RWPE2 (cell line): ENCODE results near the gene PROSER3.

Experiments
- ATAC-seq: fragments of 200-7000 bp; cut with Tn5 transposase; 3 replicates; pipeline ENCODE4 v1.9.1; 2021; ENCODE audit warnings: low read depth
- DNase-seq: peaks from one replicate; pipeline ENCODE4 v3.0.0-alpha.2; 2020; ENCODE audit warnings: low spot score
- H3K27ac ChIP-seq: fragments of 450-650 bp; 2 replicates; pipeline ENCODE4 v1.5.1; 2017; ENCODE audit warnings: mild to moderate bottlenecking; ENCODE audit not compliant: poor library complexity, severe bottlenecking
- H3K27me3 ChIP-seq: fragments of 250-450 bp; sonication (Bioruptor Pico); 2 replicates; pipeline ENCODE4 v1.5.1; 2021; ENCODE audit warnings: mild to moderate bottlenecking, moderate library complexity; ENCODE audit not compliant: insufficient read depth, poor library complexity, severe bottlenecking
- H3K36me3 ChIP-seq: fragments of 250-450 bp; sonication (Bioruptor Pico); 2 replicates; pipeline ENCODE4 v1.5.1; 2020; ENCODE audit warnings: low read depth, mild to moderate bottlenecking, moderate library complexity
- H3K4me1 ChIP-seq: fragments of 250-450 bp; sonication (Bioruptor Pico); 2 replicates; pipeline ENCODE4 v1.5.1; 2021; ENCODE audit warnings: mild to moderate bottlenecking, moderate library complexity; ENCODE audit not compliant: insufficient read depth, poor library complexity, severe bottlenecking
- H3K4me3 ChIP-seq: fragments of 250-450 bp; sonication (Bioruptor Pico); 2 replicates; pipeline ENCODE4 v1.5.1; 2021; ENCODE audit warnings: mild to moderate bottlenecking, moderate library complexity; ENCODE audit not compliant: severe bottlenecking
- H3K9me3 ChIP-seq: fragments of 250-450 bp; sonication (Bioruptor Pico); 2 replicates; pipeline ENCODE4 v1.5.1; 2021; ENCODE audit warnings: mild to moderate bottlenecking, moderate library complexity; ENCODE audit not compliant: severe bottlenecking
- TF ChIP-seq, protein P1 (sequence below): fragments of 450-650 bp; IDR thresholded peaks from one replicate; pipeline ENCODE4 v1.5.1; 2017; ENCODE audit warnings: mild to moderate bottlenecking, moderate library complexity; ENCODE audit not compliant: poor library complexity, severe bottlenecking

The PROSER3 gene

DNA sequence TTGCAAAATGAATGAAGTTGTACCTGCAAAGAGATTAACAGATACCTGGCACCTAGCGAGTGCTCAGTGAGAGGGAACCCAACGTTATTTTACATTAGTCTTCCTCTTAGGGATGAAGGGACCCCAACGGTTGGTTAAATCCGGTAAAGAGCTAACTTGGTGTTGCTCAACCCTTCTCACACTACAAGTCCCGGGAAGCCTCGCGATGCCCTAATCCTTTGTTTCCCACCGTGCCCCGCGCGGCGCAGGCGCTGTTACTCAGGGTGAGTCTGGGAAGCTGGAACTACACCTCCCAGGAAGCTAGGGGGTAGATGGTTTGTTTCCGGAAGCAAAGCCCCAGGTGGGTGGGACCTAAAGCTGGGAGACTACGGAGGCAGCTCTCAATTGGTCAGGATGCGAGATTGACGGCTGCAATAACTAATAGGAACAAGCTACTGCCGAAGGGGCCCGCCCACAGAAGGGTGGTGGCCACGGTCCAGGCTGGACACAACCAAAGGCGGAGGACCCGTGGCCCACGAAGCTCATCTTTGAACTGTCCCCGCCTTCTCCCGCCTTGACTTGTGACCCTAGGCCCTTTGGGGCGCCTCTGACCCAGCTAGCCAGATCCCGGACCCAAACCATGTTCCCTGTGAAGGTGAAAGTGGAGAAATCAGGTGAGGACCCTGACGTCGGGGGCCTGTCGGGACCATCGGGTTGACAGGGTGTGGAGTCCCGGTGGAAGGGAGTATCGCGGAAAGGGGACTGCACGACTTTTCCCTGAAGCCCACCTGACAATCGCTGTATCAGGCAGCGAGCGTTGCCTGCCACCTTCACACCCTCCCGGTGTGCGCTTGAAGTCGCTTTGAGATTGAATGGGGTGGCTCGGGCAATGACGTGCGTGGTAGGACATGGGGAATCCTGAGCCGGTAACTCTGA lies 9.6 kb upstream of the PROSER3 start, which contains the start of gene LIN37:
LIN37 (plus strand) TSS at position 471 of the 915 bp plus-strand sequence; CDS start at position 620, 149 bp downstream.
- H3K27ac ChIP-seq, result no peak within 1 kb of the TSS
- H3K4me3 ChIP-seq, result peak within 1 kb of the TSS; percentile 72
- peak; percentile 86 for ATAC-seq
- no peaks in the 10 kb centered on the region for H3K36me3 ChIP-seq
- no peaks in the 10 kb centered on the region for H3K27me3 ChIP-seq
- peak; percentile 98 for DNase-seq
- H3K4me1 ChIP-seq, result no peaks in the 10 kb centered on the region
- no peaks in the 10 kb centered on the region for H3K9me3 ChIP-seq
- TF ChIP-seq, protein P1, sequence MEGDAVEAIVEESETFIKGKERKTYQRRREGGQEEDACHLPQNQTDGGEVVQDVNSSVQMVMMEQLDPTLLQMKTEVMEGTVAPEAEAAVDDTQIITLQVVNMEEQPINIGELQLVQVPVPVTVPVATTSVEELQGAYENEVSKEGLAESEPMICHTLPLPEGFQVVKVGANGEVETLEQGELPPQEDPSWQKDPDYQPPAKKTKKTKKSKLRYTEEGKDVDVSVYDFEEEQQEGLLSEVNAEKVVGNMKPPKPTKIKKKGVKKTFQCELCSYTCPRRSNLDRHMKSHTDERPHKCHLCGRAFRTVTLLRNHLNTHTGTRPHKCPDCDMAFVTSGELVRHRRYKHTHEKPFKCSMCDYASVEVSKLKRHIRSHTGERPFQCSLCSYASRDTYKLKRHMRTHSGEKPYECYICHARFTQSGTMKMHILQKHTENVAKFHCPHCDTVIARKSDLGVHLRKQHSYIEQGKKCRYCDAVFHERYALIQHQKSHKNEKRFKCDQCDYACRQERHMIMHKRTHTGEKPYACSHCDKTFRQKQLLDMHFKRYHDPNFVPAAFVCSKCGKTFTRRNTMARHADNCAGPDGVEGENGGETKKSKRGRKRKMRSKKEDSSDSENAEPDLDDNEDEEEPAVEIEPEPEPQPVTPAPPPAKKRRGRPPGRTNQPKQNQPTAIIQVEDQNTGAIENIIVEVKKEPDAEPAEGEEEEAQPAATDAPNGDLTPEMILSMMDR, result no peak

DNA sequence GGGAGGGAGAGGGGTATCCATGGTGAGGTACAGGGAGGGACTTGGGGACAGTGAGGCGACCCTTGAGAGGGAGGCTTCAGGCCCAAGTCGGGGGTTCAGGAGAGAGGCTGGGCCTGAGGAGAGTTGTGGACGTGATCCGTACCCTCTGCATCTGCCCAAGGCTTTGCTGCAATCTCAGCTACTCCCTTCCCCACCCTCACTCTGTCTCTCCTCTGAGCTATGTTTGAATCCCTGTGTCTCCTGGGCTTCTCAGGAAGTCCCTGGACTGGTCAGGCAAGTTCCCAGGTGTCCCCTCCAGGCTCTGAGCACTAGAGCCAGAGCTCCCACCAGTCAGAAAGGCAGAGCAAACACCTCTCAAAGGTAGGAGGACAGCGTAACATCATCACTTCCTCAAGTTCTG lies 7.8 kb upstream of the PROSER3 start:
- no peak for ATAC-seq
- Histone ChIP-seq H3K27me3 (no peaks in the 10 kb centered on the region), H3K9me3 (no peaks in the 10 kb centered on the region), H3K36me3 (no peaks in the 10 kb centered on the region), H3K4me3 (no peak overlapping the region), H3K27ac (no peak overlapping the region), H3K4me1 (no peaks in the 10 kb centered on the region)
- peak; percentile 41 for DNase-seq
- TF ChIP-seq, protein P1, result no peak

DNA sequence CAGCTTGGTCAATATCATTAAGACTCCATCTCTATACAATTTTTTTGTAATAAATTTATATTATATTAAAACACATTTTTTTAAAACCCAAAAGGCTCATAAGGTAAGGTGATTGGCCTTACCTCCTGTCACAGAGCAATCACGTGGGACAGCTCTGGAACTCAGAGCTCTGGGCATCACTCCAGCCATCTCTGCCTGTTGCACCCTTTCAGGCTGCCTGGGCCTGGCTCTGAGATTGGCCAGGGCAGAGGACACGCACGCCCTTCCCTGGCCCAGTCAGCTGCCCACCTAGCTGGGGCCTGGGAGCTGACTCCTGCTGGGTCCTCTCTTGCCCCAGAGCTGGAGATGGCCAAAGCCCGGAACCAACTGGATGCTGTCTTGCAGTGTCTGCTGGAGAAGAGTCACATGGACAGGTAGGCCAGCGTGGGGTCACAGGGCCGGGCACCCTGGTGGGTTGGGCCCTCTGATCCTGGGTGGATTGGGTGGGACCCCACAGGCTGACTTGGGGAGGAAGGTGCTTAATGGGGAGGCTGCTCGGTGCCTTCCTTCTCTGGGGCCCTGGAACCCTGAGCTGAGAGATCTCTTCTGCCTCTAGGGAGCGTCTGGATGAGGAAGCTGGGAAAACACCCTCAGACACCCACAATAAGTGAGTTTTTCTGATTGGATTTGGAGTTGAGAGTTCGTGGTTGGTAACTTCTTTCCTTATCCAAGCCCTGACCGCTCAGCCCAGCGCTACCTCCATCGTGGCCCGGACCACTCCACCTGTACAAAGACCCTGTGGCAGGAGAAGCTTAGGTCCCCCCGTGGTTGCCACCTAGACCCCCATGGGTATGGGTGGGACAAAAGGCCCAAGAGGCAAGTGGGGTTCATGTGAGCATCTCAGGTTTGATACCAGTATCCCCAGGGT lies 5.9 kb upstream of the PROSER3 start:
- peak; percentile 55 for DNase-seq
- Histone ChIP-seq H3K4me1 (no peaks in the 10 kb centered on the region), H3K9me3 (no peaks in the 10 kb centered on the region), H3K27me3 (no peaks in the 10 kb centered on the region), H3K36me3 (no peaks in the 10 kb centered on the region), H3K4me3 (no peak overlapping the region), H3K27ac (no peak overlapping the region)
- TF ChIP-seq, protein P1, result no peak
- no peak for ATAC-seq

DNA sequence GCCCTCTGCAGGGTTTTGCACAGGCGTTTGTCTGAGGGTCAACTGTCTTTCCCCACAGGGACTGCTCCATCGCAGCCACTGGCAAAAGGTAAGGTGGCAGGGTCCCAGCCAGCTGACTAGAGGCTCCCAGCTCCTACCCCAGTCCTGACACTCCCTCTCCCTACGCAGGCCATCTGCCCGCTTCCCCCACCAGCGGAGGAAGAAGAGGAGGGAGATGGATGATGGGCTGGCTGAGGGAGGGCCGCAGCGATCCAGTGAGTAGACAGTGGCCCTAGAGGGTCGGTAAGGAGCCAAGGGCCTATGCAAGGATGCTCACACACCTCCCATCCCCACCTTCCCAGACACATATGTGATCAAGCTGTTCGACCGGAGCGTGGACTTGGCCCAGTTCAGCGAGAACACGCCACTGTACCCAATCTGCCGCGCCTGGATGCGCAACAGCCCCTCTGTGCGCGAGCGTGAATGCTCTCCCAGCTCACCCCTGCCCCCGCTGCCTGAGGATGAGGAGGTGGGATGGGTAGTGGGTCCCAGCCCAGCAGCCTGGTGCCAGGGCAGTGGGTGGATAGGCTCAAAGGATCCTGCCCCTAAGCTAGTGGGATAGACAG lies 5.1 kb upstream of the PROSER3 start:
- H3K27ac ChIP-seq, result no peak overlapping the region
- ATAC-seq (no peak), DNase-seq (peak; percentile 42)
- no peaks in the 10 kb centered on the region for H3K36me3 ChIP-seq
- no peaks in the 10 kb centered on the region for H3K27me3 ChIP-seq
- TF ChIP-seq, protein P1, result no peak
- H3K4me3 ChIP-seq, result no peak overlapping the region
- no peaks in the 10 kb centered on the region for H3K4me1 ChIP-seq
- no peaks in the 10 kb centered on the region for H3K9me3 ChIP-seq
